Panc1 (cell line): ENCODE data around the gene ATP6V0D1. TPM values are rescaled to one million over a fixed set of nuclear protein-coding genes. Genes with fewer than 3 reads are reported as not detected.

Experiments
- ATAC-seq: fragments of 200-7000 bp; cut with Tn5 transposase; 2 replicates; pipeline ENCODE4 v1.9.1; 2020; ENCODE audit warnings: mild to moderate bottlenecking, moderate library complexity
- Bru-seq: library from RNA; stranded (reverse); fragments of 400-500 nt; gene quantifications from one replicate; lab custom pipeline; 2021; lab: Mats Ljungman, UMichigan
- BruChase-seq, 2 experiments: library from RNA; stranded (reverse); fragments of 400-500 nt; gene quantifications; one replicate each; lab custom pipeline; 2021; lab: Mats Ljungman, UMichigan
- BruUV-seq: library from RNA; stranded (reverse); fragments of 400-500 nt; replicated peaks from 2 replicates; lab custom pipeline; 2021; lab: Mats Ljungman, UMichigan
- CTCF ChIA-PET: fragments of 300-600 bp; sonication (Branson Sonifier 250); formaldehyde crosslinking; loops from one replicate; lab custom pipeline; 2022; ENCODE audit warnings: antibody characterized with exemption; lab: Charles Lee
- POLR2A ChIA-PET: fragments of 300-600 bp; sonication (Branson Sonifier 250); formaldehyde crosslinking; loops from one replicate; lab custom pipeline; 2022; ENCODE audit warnings: antibody characterized with exemption; lab: Charles Lee
- DNase-seq: peaks from one replicate; pipeline ENCODE4 v3.0.0-alpha.2; 2010; ENCODE audit warnings: low read depth, low spot score
- H3K27ac ChIP-seq: 2 replicates; pipeline ENCODE4 v1.5.1; 2011; ENCODE audit warnings: mild to moderate bottlenecking, low read length, inconsistent platforms
- H3K27me3 ChIP-seq: fragments of 200-500 bp; sonication (Bioruptor generic); 2 replicates; pipeline ENCODE4 v1.6.0; 2014; ENCODE audit warnings: low read length, inconsistent platforms; ENCODE audit not compliant: control insufficient read depth, insufficient read depth
- H3K36me3 ChIP-seq: fragments of 200-500 bp; sonication (Bioruptor generic); 2 replicates; pipeline ENCODE4 v1.5.1; 2014; ENCODE audit warnings: inconsistent platforms, mild to moderate bottlenecking, low read length, moderate library complexity; ENCODE audit not compliant: control insufficient read depth, insufficient read depth
- H3K4me1 ChIP-seq: 2 replicates; pipeline ENCODE4 v1.5.1; 2011; ENCODE audit warnings: inconsistent platforms, mild to moderate bottlenecking, low read length, moderate library complexity; ENCODE audit not compliant: control insufficient read depth, insufficient read depth
- H3K4me3 ChIP-seq, 2 experiments: 2 replicates each; pipeline ENCODE4 v1.5.1; 2011 to 2012; ENCODE audit warnings: low read depth in 2 of 2, low read length in 2 of 2, mild to moderate bottlenecking in 2 of 2, inconsistent platforms in 1 of 2, moderate library complexity in 1 of 2
- H3K9me3 ChIP-seq: fragments of 200-500 bp; sonication (Bioruptor generic); 2 replicates; pipeline ENCODE4 v1.5.1; 2014; ENCODE audit warnings: low read depth, mild to moderate bottlenecking, inconsistent platforms, low read length, moderate library complexity; ENCODE audit not compliant: control insufficient read depth, insufficient read depth
- CTCF ChIP-seq: fragments of 450-650 bp; IDR thresholded peaks from 2 replicates; pipeline ENCODE4 v1.5.1; 2017; ENCODE audit warnings: mild to moderate bottlenecking
- POLR2AphosphoS5 ChIP-seq: IDR thresholded peaks from 2 replicates; pipeline ENCODE4 v1.6.1; 2012; ENCODE audit warnings: mild to moderate bottlenecking, low read depth, low read length, moderate library complexity
- REST ChIP-seq, 2 experiments: IDR thresholded peaks; 2 replicates each; pipeline ENCODE4 v1.6.1; 2011 to 2012; ENCODE audit warnings: low read depth in 2 of 2, control low read depth in 1 of 2, low read length in 1 of 2, mild to moderate bottlenecking in 1 of 2, moderate library complexity in 1 of 2; ENCODE audit not compliant: insufficient read depth in 1 of 2
- SIN3A ChIP-seq: IDR thresholded peaks from 2 replicates; pipeline ENCODE4 v1.6.1; 2012; ENCODE audit warnings: low read depth, mild to moderate bottlenecking, low read length, moderate library complexity, borderline replicate concordance; ENCODE audit not compliant: insufficient read depth
- TCF7L2 ChIP-seq: IDR thresholded peaks from 2 replicates; pipeline ENCODE4 v1.6.1; 2011; ENCODE audit warnings: mild to moderate bottlenecking, low read depth, low read length, inconsistent platforms
- in situ Hi-C: cut with HindIII; loops from 2 replicates; pipeline ENCODE4 v1.10.0; 2016; ENCODE audit warnings: low sequenced_read_pairs, low pct_unique_long_range_greater_than_20kb
- intact Hi-C: fragments of 100-400 bp; cut with micrococcal nuclease; formaldehyde crosslinking; loops from one replicate; pipeline ENCODE4 v1.10.0; 2022; ENCODE audit not compliant: unreplicated experiment
- long read RNA-seq: library from polyadenylated mRNA; unstranded; transcript quantifications from one replicate; pipeline ENCODE4 v2.0.0, GENCODE V29; 2021; ENCODE audit not compliant: unreplicated experiment
- polyA plus RNA-seq: library from polyadenylated mRNA; unstranded; fragments of >200 nt; gene quantifications from one replicate; pipeline ENCODE4 v1.2.1, GENCODE V29; 2012; ENCODE audit warnings: missing spikeins; ENCODE audit not compliant: insufficient read length
- total RNA-seq: library from RNA; stranded (reverse); gene quantifications from one replicate; pipeline ENCODE4 v1.2.1, GENCODE V29; 2021; ENCODE audit not compliant: unreplicated experiment

Gene ATP6V0D1
- 70.8 TPM for total RNA-seq
- 103 TPM for polyA plus RNA-seq
- Bru-seq, nascent RNA, result percentile 64 among the genes with signal in this experiment
- percentile 66 among the genes with signal in this experiment for BruChase-seq, experiment 1, labeled RNA remaining after a 2-hour chase
- percentile 72 among the genes with signal in this experiment for BruChase-seq, experiment 2, labeled RNA remaining after a 6-hour chase
- long read RNA-seq, transcript ATP6V0D1-201 (8 exons, 1,716 nt), result major isoform, 145 of 160 reads
- long read RNA-seq, partial matches to known transcripts, result 2 of 160 reads
- long read RNA-seq, other reads (novel, unspliced or antisense), result 11 of 160 reads

GRCh38 chr16:67480833-67481560 is at the start of gene ATP6V0D1:
ATP6V0D1 (minus strand) TSS chr16:67481157; CDS start chr16:67481086, 71 bp downstream.
- in situ Hi-C loops, result no loop called here
- POLR2A ChIA-PET, result interaction anchor here (0.5 to 0.6 kb wide), 2 partner anchors 9 to 61 kb away, joined by 3 read pairs; no protein-coding TSS in a partner anchor
- Histone ChIP-seq H3K4me3 (peak within 1 kb of the TSS; percentile 80 to 95), H3K27ac (peak within 1 kb of the TSS; percentile 91), H3K27me3 (no peaks in the 10 kb centered on the region), H3K36me3 (no peaks in the 10 kb centered on the region; the same call in 1 of the 2 replicates), H3K9me3 (no peaks in the 10 kb centered on the region), H3K4me1 (peaks cover 5% of the 10 kb centered on the region; the same call in 1 of the 2 replicates)
- CTCF ChIA-PET, result interaction anchor here (0.5 to 1.5 kb wide), 7 partner anchors 10 to 100 kb away, joined by 4 to 14 read pairs (median 6); no protein-coding TSS in a partner anchor
- no TSS peak for BruUV-seq
- DNase-seq (peak; percentile 90), ATAC-seq (peak; percentile 97)
- intact Hi-C loops, result no loop called here
- TF ChIP-seq SIN3A (peak; percentile 97; the same call in 1 of the 2 replicates), TCF7L2 (no peak), CTCF (peak; percentile 92), POLR2AphosphoS5 (peak; percentile 46; the same call in 1 of the 2 replicates), REST (IDR thresholded peaks at IDR 0.05; ENCODE audit: insufficient read depth in 1 of 2, low read depth in 2 of 2, low read length in 1 of 2) (no peak)

- no TSS peak for BruUV-seq
- intact Hi-C loops, result no loop called here
These were observed 49.3 kb upstream of the ATP6V0D1 start for GRCh38 chr16:67530013-67530939.

More at GRCh38 chr16:67530013-67530939, 49.3 kb upstream of the ATP6V0D1 start:
- DNase-seq, result no peak
- ATAC-seq, result peak; percentile 45
- Histone ChIP-seq H3K9me3 (no peaks in the 10 kb centered on the region), H3K27ac (peak overlapping the region; percentile 89), H3K27me3 (no peaks in the 10 kb centered on the region), H3K4me3 (peak overlapping the region; percentile 69 to 79), H3K4me1 (peaks cover 19% of the 10 kb centered on the region), H3K36me3 (no peaks in the 10 kb centered on the region; the same call in 1 of the 2 replicates)
- TF ChIP-seq TCF7L2 (no peak), CTCF (no peak), REST (IDR thresholded peaks at IDR 0.05; ENCODE audit: insufficient read depth in 1 of 2, low read depth in 2 of 2, low read length in 1 of 2) (no peak), SIN3A (no peak), POLR2AphosphoS5 (no peak)
- CTCF ChIA-PET, result no interaction called here
- in situ Hi-C loops, result no loop called here
- POLR2A ChIA-PET, result no interaction called here
